HG03108 (cell line): ENCODE data around the gene GCNT4.

Experiments
- ATAC-seq: cut with Tn5 transposase; IDR thresholded peaks from one replicate; pipeline ENCODE4 v1.9.1; 2021; ENCODE audit warnings: moderate library complexity; ENCODE audit not compliant: unreplicated experiment

Gene GCNT4

GRCh38 chr5:75051217-75051751 is 1.1 kb downstream of the GCNT4 start:
- no peak for ATAC-seq

- no peak for ATAC-seq
Measured at GRCh38 chr5:75050415-75050814, 1.9 kb downstream of the GCNT4 start.

GRCh38 chr5:75049456-75050351 is 2.7 kb downstream of the GCNT4 start:
- ATAC-seq = no peak

GRCh38 chr5:75048457-75048953 is 3.9 kb downstream of the GCNT4 start:
- ATAC-seq = no peak

GRCh38 chr5:75047356-75047755 is 5.0 kb downstream of the GCNT4 start:
- ATAC-seq = no peak

GRCh38 chr5:75046366-75047142 is 5.8 kb downstream of the GCNT4 start:
- no peak for ATAC-seq

- ATAC-seq = no peak
Measured at GRCh38 chr5:75045071-75045470, 7.3 kb downstream of the GCNT4 start.

- ATAC-seq = no peak
Measured at GRCh38 chr5:75044406-75044805, 8.0 kb downstream of the GCNT4 start.

GRCh38 chr5:75043633-75044264 is 8.6 kb downstream of the GCNT4 start:
- no peak for ATAC-seq

GRCh38 chr5:75042522-75042921 is 9.8 kb downstream of the GCNT4 start:
- no peak for ATAC-seq

GRCh38 chr5:75040973-75041372 is 11.4 kb downstream of the GCNT4 start:
- no peak for ATAC-seq

GRCh38 chr5:75037106-75037505 is 15.3 kb downstream of the GCNT4 start:
- no peak for ATAC-seq

- no peak for ATAC-seq
Measured at GRCh38 chr5:75034137-75034739, 18.1 kb downstream of the GCNT4 start.

- ATAC-seq = no peak
Measured at GRCh38 chr5:75031366-75031765, 21.0 kb downstream of the GCNT4 start.

- ATAC-seq = no peak
Measured at GRCh38 chr5:75028090-75028489, 24.3 kb downstream of the GCNT4 start.

GRCh38 chr5:75023368-75024159 is 28.8 kb downstream of the GCNT4 start:
- no peak for ATAC-seq

- no peak for ATAC-seq
Measured at GRCh38 chr5:75021800-75022199, 30.6 kb downstream of the GCNT4 start.

- ATAC-seq = no peak
Measured at GRCh38 chr5:75021219-75021618, 31.1 kb downstream of the GCNT4 start.

- no peak for ATAC-seq
Measured at GRCh38 chr5:75020016-75020656, 32.2 kb downstream of the GCNT4 start.
